ENCODE results near the gene MYL5.
"Not testable (repeated sequence)": the region's sequence is repeated elsewhere in the genome, so short reads cannot be mapped to it uniquely, and the experiment has no call there.

Gene MYL5

GRCh38 chr4:664713-665231, 9.6 kb upstream of the MYL5 start:
- ChIA-PET POLR2A (no interaction called here), CTCF (interaction anchor here (2.2 kb wide), 1 partner anchor 10 kb away, joined by 13 read pairs; the partner anchor contains the start of genes ATP5ME and MYL5)
- DNase-seq (ENCODE audit: low read depth, low spot score), result no peak
- TF ChIP-seq CTCF (IDR thresholded peaks at IDR 0.05; ENCODE audit: insufficient read depth, low read length, missing control alignments), result no peak
- H3K4me3 ChIP-seq (ENCODE audit: low read depth, low read length), result no peak overlapping the region

GRCh38 chr4:665381-665750, 9.0 kb upstream of the MYL5 start:
- CTCF ChIA-PET, result interaction anchor here (2.2 kb wide), 1 partner anchor 9 kb away, joined by 13 read pairs; the partner anchor contains the start of genes ATP5ME and MYL5
- no peak overlapping the region for H3K4me3 ChIP-seq (ENCODE audit: low read depth, low read length)
- no peak for TF ChIP-seq CTCF (IDR thresholded peaks at IDR 0.05; ENCODE audit: insufficient read depth, low read length, missing control alignments)
- POLR2A ChIA-PET, result no interaction called here
- no peak for DNase-seq (ENCODE audit: low read depth, low spot score)

GRCh38 chr4:665751-666435, 8.4 kb upstream of the MYL5 start:
- ChIA-PET CTCF (interaction anchor here (2.2 kb wide), 1 partner anchor 9 kb away, joined by 13 read pairs; the partner anchor contains the start of genes ATP5ME and MYL5), POLR2A (no interaction called here)
- DNase-seq (ENCODE audit: low read depth, low spot score), result no peak
- no peak overlapping the region for H3K4me3 ChIP-seq (ENCODE audit: low read depth, low read length)
- TF ChIP-seq CTCF (IDR thresholded peaks at IDR 0.05; ENCODE audit: insufficient read depth, low read length, missing control alignments), result no peak

- no peak overlapping the region for H3K4me3 ChIP-seq (ENCODE audit: low read depth, low read length)
- CTCF ChIA-PET, result no interaction called here
- TF ChIP-seq CTCF (IDR thresholded peaks at IDR 0.05; ENCODE audit: insufficient read depth, low read length, missing control alignments), result no peak
- POLR2A ChIA-PET, result no interaction called here
- no peak for DNase-seq (ENCODE audit: low read depth, low spot score)
Measured at GRCh38 chr4:666436-666810, 7.9 kb upstream of the MYL5 start.

- ChIA-PET CTCF (no interaction called here), POLR2A (no interaction called here)
- TF ChIP-seq CTCF (IDR thresholded peaks at IDR 0.05; ENCODE audit: insufficient read depth, low read length, missing control alignments), result no peak
- no peak for DNase-seq (ENCODE audit: low read depth, low spot score)
- H3K4me3 ChIP-seq (ENCODE audit: low read depth, low read length), result no peak overlapping the region
Measured at GRCh38 chr4:666822-667544, 7.4 kb upstream of the MYL5 start.

GRCh38 chr4:667545-667925, 6.8 kb upstream of the MYL5 start:
- no peak overlapping the region for H3K4me3 ChIP-seq (ENCODE audit: low read depth, low read length)
- CTCF ChIA-PET, result no interaction called here
- POLR2A ChIA-PET, result no interaction called here
- no peak for TF ChIP-seq CTCF (IDR thresholded peaks at IDR 0.05; ENCODE audit: insufficient read depth, low read length, missing control alignments)
- DNase-seq (ENCODE audit: low read depth, low spot score), result no peak

GRCh38 chr4:668219-668618, 6.1 kb upstream of the MYL5 start:
- H3K4me3 ChIP-seq (ENCODE audit: low read depth, low read length); DNase-seq (ENCODE audit: low read depth, low spot score); POLR2A ChIA-PET; CTCF ChIA-PET: not testable (repeated sequence)

- DNase-seq (ENCODE audit: low read depth, low spot score); POLR2A ChIA-PET; CTCF ChIA-PET; H3K4me3 ChIP-seq (ENCODE audit: low read depth, low read length): not testable (repeated sequence)
Measured at GRCh38 chr4:669806-670559, 4.4 kb upstream of the MYL5 start.

Measured in AG04449 (cell line).